HFF-Myc (cell line): Measurements from ENCODE around the gene COL4A1.

Experiments used
- DNase-seq: peaks from one replicate; pipeline ENCODE4 v3.0.0-alpha.2; 2011; ENCODE audit warnings: low read depth; ENCODE audit errors: extremely low read depth
- H3K4me3 ChIP-seq: replicated peaks from 2 replicates; pipeline ENCODE4 v1.5.1; 2011; ENCODE audit warnings: low read depth, mild to moderate bottlenecking, control low read depth, low read length
- TF ChIP-seq, protein P1 (sequence below): IDR thresholded peaks from 2 replicates; pipeline ENCODE4 v1.5.1; 2012; ENCODE audit warnings: mild to moderate bottlenecking, low read depth, low read length, control low read depth; ENCODE audit errors: missing control alignments

COL4A1 gene

DNA sequence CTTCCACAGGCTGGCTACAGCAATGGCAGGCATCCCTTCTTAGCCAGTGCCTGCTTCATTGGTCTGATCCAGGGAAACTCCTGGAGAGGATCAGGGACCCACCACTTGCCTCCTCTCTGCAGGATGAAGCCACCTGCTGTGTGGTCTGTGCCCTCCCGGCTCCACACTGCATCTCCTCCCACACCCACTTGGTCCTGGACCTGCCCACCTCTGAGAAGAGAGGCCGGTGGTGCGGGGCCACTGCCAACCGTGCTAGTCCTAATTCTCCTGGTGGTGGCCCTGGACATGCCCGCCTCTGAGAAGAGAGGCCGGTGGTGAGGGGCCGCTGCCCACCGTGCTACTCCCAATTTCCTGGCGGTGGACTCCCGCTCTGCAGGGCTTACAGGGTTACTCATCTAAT is 98.8 kb downstream of the COL4A1 start:
- no peak overlapping the region for H3K4me3 ChIP-seq
- TF ChIP-seq, protein P1, sequence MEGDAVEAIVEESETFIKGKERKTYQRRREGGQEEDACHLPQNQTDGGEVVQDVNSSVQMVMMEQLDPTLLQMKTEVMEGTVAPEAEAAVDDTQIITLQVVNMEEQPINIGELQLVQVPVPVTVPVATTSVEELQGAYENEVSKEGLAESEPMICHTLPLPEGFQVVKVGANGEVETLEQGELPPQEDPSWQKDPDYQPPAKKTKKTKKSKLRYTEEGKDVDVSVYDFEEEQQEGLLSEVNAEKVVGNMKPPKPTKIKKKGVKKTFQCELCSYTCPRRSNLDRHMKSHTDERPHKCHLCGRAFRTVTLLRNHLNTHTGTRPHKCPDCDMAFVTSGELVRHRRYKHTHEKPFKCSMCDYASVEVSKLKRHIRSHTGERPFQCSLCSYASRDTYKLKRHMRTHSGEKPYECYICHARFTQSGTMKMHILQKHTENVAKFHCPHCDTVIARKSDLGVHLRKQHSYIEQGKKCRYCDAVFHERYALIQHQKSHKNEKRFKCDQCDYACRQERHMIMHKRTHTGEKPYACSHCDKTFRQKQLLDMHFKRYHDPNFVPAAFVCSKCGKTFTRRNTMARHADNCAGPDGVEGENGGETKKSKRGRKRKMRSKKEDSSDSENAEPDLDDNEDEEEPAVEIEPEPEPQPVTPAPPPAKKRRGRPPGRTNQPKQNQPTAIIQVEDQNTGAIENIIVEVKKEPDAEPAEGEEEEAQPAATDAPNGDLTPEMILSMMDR: no peak
- DNase-seq: no peak

DNA sequence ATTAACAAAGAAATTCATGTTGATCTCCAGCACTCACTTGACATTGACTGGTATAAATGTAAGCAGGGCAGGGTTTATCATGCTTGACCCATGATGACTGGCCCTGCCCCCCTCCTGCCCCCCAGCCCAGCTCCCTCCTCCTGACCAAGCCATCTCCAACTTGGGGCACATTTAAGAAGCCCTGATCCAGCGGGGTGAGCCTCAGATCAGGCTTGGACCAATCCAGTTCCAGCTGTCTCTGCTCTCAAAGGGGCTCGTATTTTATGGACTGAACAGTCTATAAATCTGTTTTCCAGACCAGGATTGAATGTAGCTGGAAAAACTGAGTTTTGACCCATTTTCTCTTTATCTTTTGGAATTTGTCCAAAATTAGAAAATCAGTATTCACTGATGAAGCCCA is 100.0 kb downstream of the COL4A1 start:
- TF ChIP-seq, protein P1: no peak
- H3K4me3 ChIP-seq: no peak overlapping the region
- no peak for DNase-seq

DNA sequence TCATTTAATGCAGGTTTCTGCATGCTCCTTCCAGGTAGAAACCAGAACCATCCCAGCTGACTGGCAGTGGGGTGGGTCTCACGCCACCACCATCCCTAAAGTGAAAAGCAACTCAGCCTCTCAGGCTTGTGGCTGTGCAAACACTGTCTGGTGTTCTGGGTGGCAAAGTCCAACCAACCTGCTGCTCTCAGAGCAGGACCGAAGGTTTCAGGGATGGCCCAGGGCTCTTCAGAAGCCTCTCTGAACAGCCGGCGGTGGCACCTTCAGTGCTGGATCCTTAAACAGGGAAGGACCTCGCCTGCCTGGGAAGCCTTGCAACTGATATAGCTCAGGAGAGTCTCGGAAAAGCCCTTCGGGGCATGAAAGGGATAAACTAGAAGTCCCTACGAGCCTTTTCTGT is 100.8 kb downstream of the COL4A1 start:
- no peak for DNase-seq
- H3K4me3 ChIP-seq: no peak overlapping the region
- TF ChIP-seq, protein P1: no peak

DNA sequence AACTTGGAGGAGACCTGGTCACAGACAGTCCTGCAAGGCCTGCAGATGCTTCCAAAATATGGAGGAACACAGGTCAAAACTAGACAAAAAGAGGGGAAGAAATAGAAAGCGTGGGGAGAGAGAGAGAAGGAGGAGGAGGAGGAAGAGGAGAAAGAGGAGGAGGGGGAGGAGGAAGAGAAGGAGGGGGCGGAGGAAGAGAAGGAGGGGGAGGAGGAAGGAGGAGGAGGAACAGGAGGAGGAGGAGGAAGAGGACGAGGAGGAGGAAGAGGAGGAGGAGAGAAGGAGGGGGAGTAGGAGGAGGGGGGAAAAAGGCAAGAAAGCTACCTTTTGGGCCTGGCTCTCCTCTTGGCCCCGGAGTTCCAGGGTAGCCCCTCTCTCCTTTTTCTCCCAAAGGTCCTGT is 105.8 kb downstream of the COL4A1 start:
- TF ChIP-seq, protein P1: no peak
- no peak overlapping the region for H3K4me3 ChIP-seq
- DNase-seq: no peak

DNA sequence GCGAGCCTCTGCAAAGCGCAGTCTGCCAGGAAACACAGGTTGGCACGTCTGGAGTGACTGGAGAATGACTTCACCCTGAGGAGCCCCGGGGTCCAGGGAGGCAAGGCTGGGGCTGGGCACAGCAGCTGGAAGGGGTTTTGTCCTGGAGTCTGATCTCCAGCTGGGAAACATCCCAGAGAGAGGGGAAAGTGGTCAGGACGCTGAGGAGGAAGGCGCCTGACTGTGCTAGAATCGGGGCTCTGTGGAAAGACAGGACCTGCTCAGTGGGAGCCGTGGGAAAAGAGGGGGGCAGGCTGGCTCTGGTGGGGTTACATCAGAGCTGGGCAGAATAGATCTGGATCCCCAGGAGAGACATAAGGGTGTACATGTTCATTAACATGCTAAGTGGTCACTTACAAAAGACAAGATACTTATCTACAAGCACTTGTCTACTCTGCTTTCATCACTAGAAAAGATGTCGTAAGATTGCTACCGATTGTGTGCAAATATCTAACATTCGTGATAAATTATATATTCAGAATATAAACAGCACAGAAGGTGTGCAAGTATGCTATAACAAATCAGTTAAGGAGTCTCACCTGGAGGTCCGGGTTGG is 106.6 kb downstream of the COL4A1 start:
- TF ChIP-seq, protein P1: no peak
- DNase-seq: no peak
- no peak overlapping the region for H3K4me3 ChIP-seq

DNA sequence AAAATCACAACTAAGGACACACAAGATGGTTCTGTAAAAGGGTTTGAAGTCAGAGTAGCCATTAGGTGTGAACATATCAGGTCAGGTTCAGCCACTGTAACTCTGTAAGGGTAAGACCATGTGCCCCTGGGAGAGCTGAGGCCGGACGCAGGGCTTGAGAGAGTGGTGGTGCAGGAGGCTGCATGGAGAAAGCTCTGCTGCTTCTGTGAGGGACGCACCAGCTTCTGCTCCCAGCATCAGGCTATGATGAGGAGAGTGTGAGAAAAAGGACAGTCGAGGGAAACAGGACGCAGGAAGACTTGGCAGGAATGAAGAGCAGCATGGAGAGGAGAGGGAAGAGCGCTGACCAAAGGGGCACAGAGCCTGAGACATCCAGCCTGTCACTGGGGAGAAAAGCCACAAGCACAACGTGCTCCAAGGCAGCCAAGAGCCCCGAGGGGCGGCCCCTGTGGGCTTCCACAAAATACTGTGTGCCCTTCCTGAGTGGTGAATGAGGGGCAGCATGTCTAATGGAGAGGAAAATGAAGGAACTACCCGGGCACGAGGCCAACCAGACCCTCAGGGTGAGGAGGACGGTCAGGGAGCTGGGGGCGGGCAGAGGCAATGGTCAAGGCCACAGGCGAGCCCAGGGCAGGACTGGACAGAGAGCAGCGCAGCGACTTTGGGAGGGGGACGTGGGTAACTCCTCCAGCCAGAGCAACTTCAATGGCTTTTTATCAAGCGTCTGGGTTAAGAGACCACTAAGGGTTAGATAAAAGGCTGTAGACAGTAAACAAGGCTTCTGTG is 107.7 kb downstream of the COL4A1 start:
- TF ChIP-seq, protein P1: no peak
- no peak overlapping the region for H3K4me3 ChIP-seq
- DNase-seq: no peak
